Fibroblast of upper back skin (primary cell): ENCODE results near the gene PHRF1.

ENCODE experiments used
- DNase-seq: peaks from one replicate; pipeline ENCODE4 v3.0.0-alpha.2; 2013

Gene PHRF1

DNA sequence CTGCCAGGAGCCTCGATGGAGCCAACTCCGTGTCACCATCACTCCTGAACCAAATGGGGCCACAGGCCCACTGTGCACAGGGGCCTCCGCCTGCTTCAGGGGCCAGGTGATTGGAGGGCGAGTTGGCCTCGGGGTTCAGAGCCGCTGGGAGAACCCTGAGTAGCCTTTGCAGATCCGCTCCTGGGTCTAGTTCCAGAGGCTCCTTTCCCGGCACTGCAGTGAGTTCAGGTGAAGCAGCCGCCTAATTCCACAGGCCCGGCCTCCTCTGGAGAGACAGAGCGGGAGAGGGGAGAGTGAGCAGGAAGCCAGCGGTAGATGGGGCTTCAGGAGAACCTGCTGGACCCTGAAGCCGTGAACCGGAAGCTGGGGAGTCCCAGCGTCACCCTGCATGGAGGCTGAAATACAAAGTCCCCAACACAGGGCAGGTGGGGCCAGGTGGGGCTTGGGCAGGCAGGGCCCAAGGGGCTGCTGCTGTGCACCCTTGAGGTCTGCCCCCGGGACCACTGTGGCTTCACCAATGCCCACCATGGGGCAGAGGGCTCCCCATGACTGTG lies 83.3 kb downstream of the PHRF1 start:
- DNase-seq, result no peak

DNA sequence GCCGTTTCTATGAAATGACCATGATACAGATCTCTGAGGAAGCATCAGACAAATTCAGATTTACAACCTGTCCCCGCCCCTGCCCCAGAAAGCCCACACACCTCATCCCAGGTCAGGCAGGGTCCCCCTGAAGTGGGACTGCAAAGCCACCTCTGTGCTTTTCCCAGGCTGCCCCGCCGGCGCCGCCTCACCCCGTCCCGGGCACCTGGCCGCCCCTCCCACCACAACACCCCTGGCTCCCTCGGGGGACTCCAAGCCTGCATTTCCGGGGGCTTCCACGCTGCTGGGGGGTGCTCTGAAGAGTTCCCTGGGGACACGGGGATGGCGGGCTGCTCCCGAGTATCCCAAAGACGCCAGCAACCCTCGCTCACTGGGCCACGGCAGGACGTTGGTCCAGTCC lies 84.0 kb downstream of the PHRF1 start:
- no peak for DNase-seq

DNA sequence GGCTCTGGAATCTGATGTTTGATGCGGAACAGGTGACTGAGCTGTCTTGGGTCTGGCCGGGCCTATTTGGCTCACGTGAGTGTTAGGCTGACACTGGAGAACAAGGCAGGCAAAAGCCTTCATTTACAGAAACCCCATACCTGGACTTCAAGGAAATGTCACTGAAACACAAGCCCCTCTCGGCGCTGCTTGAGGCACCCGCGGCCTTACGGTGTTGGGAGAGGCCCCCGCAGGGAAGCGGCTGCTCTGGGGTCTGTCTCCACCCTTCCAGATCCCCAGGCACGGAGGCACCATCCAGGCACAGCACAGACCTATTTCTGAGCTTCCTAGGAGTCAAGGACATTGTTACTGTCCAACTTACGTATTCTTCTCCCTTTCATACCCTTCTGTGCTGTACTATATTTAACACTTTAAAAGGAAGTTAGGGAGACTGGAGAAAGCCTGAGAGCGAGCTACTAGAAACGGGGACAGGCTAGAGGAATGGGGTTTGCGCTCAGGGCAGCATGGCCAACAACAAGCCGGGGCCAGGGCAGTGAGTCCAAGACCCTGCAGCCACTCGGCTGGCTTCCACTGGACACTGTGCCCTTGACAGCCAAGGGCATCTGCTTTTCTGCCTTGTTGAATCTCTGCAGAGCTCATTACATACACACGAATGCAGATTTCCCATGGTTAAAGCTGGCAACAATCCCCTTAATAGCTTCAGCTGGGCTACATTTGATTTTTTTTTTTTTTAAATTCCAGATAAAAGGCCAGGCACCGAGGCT lies 84.6 kb downstream of the PHRF1 start:
- no peak for DNase-seq
